H9 (cell line): ENCODE results near the gene GRK1. TPM values are rescaled to one million over a fixed set of nuclear protein-coding genes. Genes with fewer than 3 reads are reported as not detected.
A peak's percentile ranks its signal among the peaks of the same experiment; 100 is the strongest.

Experiments used
- DNase-seq: peaks from one replicate; pipeline ENCODE4 v3.0.0-alpha.2; 2017
- H2AFZ ChIP-seq: one replicate; pipeline ENCODE4 v1.6.1; 2013; ENCODE audit warnings: mild to moderate bottlenecking, low read length, control low read depth, moderate library complexity
- H2AK5ac ChIP-seq: 2 replicates; pipeline ENCODE4 v1.6.1; 2013; ENCODE audit warnings: low read length, control low read depth, mixed read lengths; ENCODE audit not compliant: insufficient read length
- H2BK120ac ChIP-seq: one replicate; pipeline ENCODE4 v1.6.1; 2013; ENCODE audit warnings: low read depth, mild to moderate bottlenecking, low read length, control low read depth, inconsistent platforms; ENCODE audit not compliant: poor library complexity, severe bottlenecking
- H2BK12ac ChIP-seq: 2 replicates; pipeline ENCODE4 v1.6.1; 2013; ENCODE audit warnings: low read length, control low read depth, mixed read lengths, low read depth; ENCODE audit not compliant: insufficient read length
- H2BK15ac ChIP-seq: 2 replicates; pipeline ENCODE4 v1.6.1; 2013; ENCODE audit warnings: low read depth, low read length, control low read depth
- H2BK20ac ChIP-seq: one replicate; pipeline ENCODE4 v1.6.1; 2013; ENCODE audit warnings: low read depth, mild to moderate bottlenecking, low read length, control low read depth, inconsistent platforms; ENCODE audit not compliant: poor library complexity, severe bottlenecking
- H2BK5ac ChIP-seq: 2 replicates; pipeline ENCODE4 v1.6.1; 2013; ENCODE audit warnings: low read length, control low read depth, mixed read lengths; ENCODE audit not compliant: insufficient read length
- H3K14ac ChIP-seq: 2 replicates; pipeline ENCODE4 v1.6.1; 2013; ENCODE audit warnings: low read length, control low read depth; ENCODE audit not compliant: insufficient read depth
- H3K18ac ChIP-seq: 2 replicates; pipeline ENCODE4 v1.6.1; 2013; ENCODE audit warnings: low read depth, mild to moderate bottlenecking, mixed read lengths, low read length, control low read depth; ENCODE audit not compliant: insufficient read length
- H3K23ac ChIP-seq: 2 replicates; pipeline ENCODE4 v1.6.1; 2013; ENCODE audit warnings: low read length, control low read depth, mixed read lengths, low read depth; ENCODE audit not compliant: insufficient read length
- H3K23me2 ChIP-seq: 2 replicates; pipeline ENCODE4 v1.6.1; 2013; ENCODE audit warnings: low read depth, mild to moderate bottlenecking, mixed read lengths, low read length, control low read depth; ENCODE audit not compliant: insufficient read length, poor library complexity, severe bottlenecking
- H3K27ac ChIP-seq: 2 replicates; pipeline ENCODE4 v1.5.1; 2013; ENCODE audit warnings: low read length, control low read depth, mixed read lengths, low read depth; ENCODE audit not compliant: insufficient read length
- H3K27me3 ChIP-seq: 2 replicates; pipeline ENCODE4 v1.6.1; 2013; ENCODE audit warnings: low read length, control low read depth, inconsistent platforms; ENCODE audit not compliant: insufficient read depth
- H3K4ac ChIP-seq: 2 replicates; pipeline ENCODE4 v1.6.1; 2013; ENCODE audit warnings: low read depth, mild to moderate bottlenecking, control low read depth, inconsistent platforms, low read length, moderate library complexity
- H3K4me1 ChIP-seq: 2 replicates; pipeline ENCODE4 v1.6.1; 2013; ENCODE audit warnings: low read length, control low read depth, inconsistent platforms; ENCODE audit not compliant: insufficient read depth
- H3K4me2 ChIP-seq: 2 replicates; pipeline ENCODE4 v1.6.1; 2013; ENCODE audit warnings: low read length, control low read depth, mixed read lengths; ENCODE audit not compliant: insufficient read length, insufficient read depth
- H3K56ac ChIP-seq: 2 replicates; pipeline ENCODE4 v1.6.1; 2013; ENCODE audit warnings: low read depth, mild to moderate bottlenecking, mixed read lengths, low read length, control low read depth; ENCODE audit not compliant: insufficient read length
- H3K79me1 ChIP-seq: 2 replicates; pipeline ENCODE4 v1.6.1; 2013; ENCODE audit warnings: low read depth, mild to moderate bottlenecking, moderate library complexity, low read length, control low read depth, inconsistent platforms; ENCODE audit not compliant: insufficient read depth, poor library complexity, severe bottlenecking
- H3K79me2 ChIP-seq: 2 replicates; pipeline ENCODE4 v1.6.1; 2013; ENCODE audit warnings: low read length, control low read depth, inconsistent platforms; ENCODE audit not compliant: insufficient read depth
- H3K9ac ChIP-seq: 2 replicates; pipeline ENCODE4 v1.6.1; 2013; ENCODE audit warnings: low read length, control low read depth, mixed read lengths; ENCODE audit not compliant: insufficient read length; ENCODE audit errors: extremely low read depth
- H3K9me3 ChIP-seq: one replicate; pipeline ENCODE4 v1.6.1; 2013; ENCODE audit warnings: low read depth, low read length, inconsistent platforms; ENCODE audit not compliant: control insufficient read depth
- H3T11ph ChIP-seq: one replicate; pipeline ENCODE4 v1.6.1; 2013; ENCODE audit warnings: mild to moderate bottlenecking, low read length, control low read depth, inconsistent platforms
- H4K20me1 ChIP-seq: one replicate; pipeline ENCODE4 v1.6.1; 2013; ENCODE audit not compliant: control insufficient read depth, insufficient read length, insufficient read depth
- H4K5ac ChIP-seq: 2 replicates; pipeline ENCODE4 v1.6.1; 2013; ENCODE audit warnings: low read depth, mild to moderate bottlenecking, mixed read lengths, low read length, control low read depth; ENCODE audit not compliant: insufficient read length
- H4K8ac ChIP-seq: replicated peaks from 2 replicates; pipeline ENCODE4 v1.6.1; 2013; ENCODE audit warnings: low read length, control low read depth, mixed read lengths, low read depth; ENCODE audit not compliant: insufficient read length
- H4K91ac ChIP-seq: 2 replicates; pipeline ENCODE4 v1.6.1; 2013; ENCODE audit warnings: low read depth, mild to moderate bottlenecking, moderate library complexity, mixed read lengths, low read length, control low read depth; ENCODE audit not compliant: insufficient read length
- H3K27ac Mint-ChIP-seq, 3 experiments: 2 replicates in 2 of 3; 3 replicates in 1 of 3; pipeline ENCODE4 v1.8.0; 2020 to 2021; ENCODE audit warnings: mixed read lengths in 3 of 3, mild to moderate bottlenecking in 1 of 3, moderate library complexity in 1 of 3
- H3K27me3 Mint-ChIP-seq: 2 replicates; pipeline ENCODE4 v1.8.0; 2021; ENCODE audit warnings: low read depth, mild to moderate bottlenecking, moderate library complexity, mixed read lengths
- H3K36me3 Mint-ChIP-seq, 3 experiments: 2 replicates in 2 of 3; 3 replicates in 1 of 3; pipeline ENCODE4 v1.8.0; 2020 to 2021; ENCODE audit warnings: low read depth in 3 of 3, mixed read lengths in 3 of 3; ENCODE audit not compliant: insufficient read depth in 1 of 3
- H3K4me1 Mint-ChIP-seq, 2 experiments: 2 replicates each; pipeline ENCODE4 v1.8.0; 2020; ENCODE audit warnings: mixed read lengths in 2 of 2
- H3K4me3 Mint-ChIP-seq, 2 experiments: 2 replicates in 1 of 2; 3 replicates in 1 of 2; pipeline ENCODE4 v1.8.0; 2020 to 2021; ENCODE audit warnings: mild to moderate bottlenecking in 2 of 2, mixed read lengths in 2 of 2, moderate library complexity in 1 of 2
- H3K9me3 Mint-ChIP-seq, 2 experiments: 2 replicates in 1 of 2; 3 replicates in 1 of 2; pipeline ENCODE4 v1.8.0; 2020; ENCODE audit warnings: mild to moderate bottlenecking in 2 of 2, mixed read lengths in 2 of 2, moderate library complexity in 1 of 2
- CTCF ChIP-seq: fragments of 200-600 bp; sonication (generic); conservative IDR thresholded peaks from 3 replicates; pipeline ENCODE4 v1.8.0; 2021; ENCODE audit warnings: antibody characterized with exemption, mild to moderate bottlenecking
- WGBS: extraction: QIAGEN DNeasy Blood & Tissue Kit; methylation state at CpG from one replicate; pipeline ENCODE4 v1.1.7; 2013; ENCODE audit warnings: missing lambda C conversion rate, low lambda C conversion rate, mixed read lengths; ENCODE audit not compliant: insufficient read length; ENCODE audit errors: extremely low coverage; 5-methylcytosine and 5-hydroxymethylcytosine counted together
- total RNA-seq: library from RNA; stranded (reverse); gene quantifications from 2 replicates; pipeline ENCODE4 v1.2.1, GENCODE V29; 2021

Gene GRK1
- total RNA-seq, 1 experiment from 2014 or later: 0.31 TPM

GRCh38 chr13:113742000-113742441 is 75.0 kb downstream of the GRK1 start:
- WGBS: no CpG with 5 or more reads among the region's 15 CpGs
- H2BK5ac ChIP-seq: no peak overlapping the region
- Mint-ChIP-seq H3K27ac (no peak overlapping the region), H3K4me3 (no peak overlapping the region), H3K36me3 (no peaks in the 10 kb centered on the region), H3K4me1 (peaks cover 16 to 35% of the 10 kb centered on the region in 2 experiments), H3K27me3 (peaks cover 4% of the 10 kb centered on the region), H3K9me3 (no peaks in the 10 kb centered on the region; a peak in 2 of 5 replicates)
- no peak overlapping the region for H3K14ac ChIP-seq
- DNase-seq: peak; percentile 63
- peak; percentile 58 for TF ChIP-seq CTCF
- no peak overlapping the region for H3K4ac ChIP-seq
- no peak overlapping the region for H3K4me2 ChIP-seq
- no peak overlapping the region for H3K9ac ChIP-seq
- no peaks in the 10 kb centered on the region for H3K79me1 ChIP-seq
- H3K9me3 ChIP-seq: no peaks in the 10 kb centered on the region
- H4K91ac ChIP-seq: no peak overlapping the region
- no peak overlapping the region for H3K56ac ChIP-seq
- no peaks in the 10 kb centered on the region for H3K4me1 ChIP-seq
- no peak overlapping the region for H2AK5ac ChIP-seq
- no peaks in the 10 kb centered on the region for H4K20me1 ChIP-seq
- no peak overlapping the region for H3T11ph ChIP-seq
- no peak overlapping the region for H4K8ac ChIP-seq
- H2BK120ac ChIP-seq: no peak overlapping the region
- H3K79me2 ChIP-seq: no peaks in the 10 kb centered on the region
- H2BK15ac ChIP-seq: no peak overlapping the region
- H3K23me2 ChIP-seq: no peaks in the 10 kb centered on the region
- no peaks in the 10 kb centered on the region for H3K27me3 ChIP-seq
- no peak overlapping the region for H3K27ac ChIP-seq
- H3K23ac ChIP-seq: no peak overlapping the region
- H2BK12ac ChIP-seq: no peak overlapping the region
- no peak overlapping the region for H4K5ac ChIP-seq
- no peak overlapping the region for H3K18ac ChIP-seq
- no peak overlapping the region for H2AFZ ChIP-seq
- H2BK20ac ChIP-seq: no peak overlapping the region
